Stimulated activated CD8-positive, alpha-beta memory T cell treated with anti-CD3 and anti-CD28 coated beads, Interleukin-7, amount 100 ng/mL, for 1 hour (primary cell): Measurements from ENCODE around the gene DAND5.
"Not testable (repeated sequence)": the region's sequence is repeated elsewhere in the genome, so short reads cannot be mapped to it uniquely, and the experiment has no call there.

ENCODE experiments used
- DNase-seq, 2 donors: peaks; one replicate each; pipeline ENCODE4 v3.0.0-alpha.2; 2020; ENCODE audit warnings: low read depth in 2 of 2

Gene DAND5

DNA sequence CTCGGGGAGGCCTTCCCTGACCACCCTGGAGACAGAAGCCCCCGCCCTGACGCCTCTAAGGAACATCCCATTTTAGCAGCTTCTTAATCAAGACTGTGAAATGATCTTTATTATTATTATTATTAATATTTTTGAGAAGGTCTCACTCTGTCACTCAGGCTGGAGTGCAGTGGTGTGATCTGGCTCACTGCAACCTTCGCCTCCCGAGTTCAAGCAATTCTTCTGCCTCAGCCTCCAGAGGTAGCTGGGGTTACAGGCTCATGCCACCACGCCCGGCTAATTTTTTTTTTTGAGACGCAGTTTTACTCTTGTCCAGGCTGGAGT is 3.6 kb upstream of the DAND5 start:
- no peak for DNase-seq

DNA sequence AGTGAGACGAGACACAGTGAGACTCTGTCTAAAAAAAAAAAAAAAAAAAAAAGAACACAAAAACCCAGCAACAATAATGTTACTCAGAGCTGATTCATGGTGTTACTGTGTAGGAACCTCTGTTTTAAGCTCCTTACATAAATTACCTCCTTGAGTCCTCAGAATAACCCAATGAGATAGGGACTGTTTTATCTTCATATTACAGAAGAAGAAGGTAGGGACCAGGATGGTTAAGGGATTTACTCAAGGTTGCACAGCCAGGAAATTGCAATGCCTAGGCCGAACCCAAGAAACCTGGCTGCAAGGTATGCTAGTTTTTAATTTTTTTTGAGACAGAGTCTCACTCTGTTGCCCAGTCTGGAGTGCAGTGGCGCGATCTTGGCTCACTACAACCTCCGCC is 1.5 kb upstream of the DAND5 start:
- no peak for DNase-seq

DNA sequence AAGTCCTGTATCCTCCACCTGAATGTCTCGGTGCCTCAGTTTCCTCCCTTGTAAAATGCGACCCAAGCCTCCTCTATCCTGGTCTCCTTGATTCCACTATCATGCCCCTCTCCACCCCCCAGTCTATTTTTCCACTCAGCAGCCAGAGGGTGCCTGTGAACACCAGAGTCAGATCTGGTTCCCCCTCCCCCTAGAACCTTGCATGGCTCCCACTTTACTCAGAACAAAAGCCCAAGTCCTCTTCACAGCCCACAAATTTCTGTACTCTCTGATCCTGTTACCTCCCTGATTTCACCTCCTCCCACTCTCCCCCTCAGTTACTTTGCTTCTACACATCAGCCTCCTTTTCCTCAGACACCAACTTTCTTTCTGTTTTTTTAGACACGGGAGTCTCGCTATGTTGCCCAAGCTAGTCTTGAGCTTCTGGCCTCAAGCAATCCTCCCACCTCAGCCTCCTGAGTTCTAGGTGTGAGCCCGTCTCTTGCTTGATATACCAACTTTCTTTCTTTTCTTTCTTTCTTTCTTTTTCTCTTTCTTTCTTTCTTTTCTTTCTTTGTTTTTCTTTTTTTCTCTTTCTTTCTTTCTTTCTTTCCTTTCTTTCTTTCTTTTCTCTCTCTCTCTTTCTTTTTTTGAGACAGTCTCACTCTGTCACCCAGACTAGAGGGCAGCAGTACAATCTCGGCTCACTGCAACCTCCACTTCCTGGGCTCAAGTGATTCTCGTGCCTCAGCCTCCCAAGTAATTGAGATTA is 869 bp downstream of the DAND5 start:
- no peak for DNase-seq

DNA sequence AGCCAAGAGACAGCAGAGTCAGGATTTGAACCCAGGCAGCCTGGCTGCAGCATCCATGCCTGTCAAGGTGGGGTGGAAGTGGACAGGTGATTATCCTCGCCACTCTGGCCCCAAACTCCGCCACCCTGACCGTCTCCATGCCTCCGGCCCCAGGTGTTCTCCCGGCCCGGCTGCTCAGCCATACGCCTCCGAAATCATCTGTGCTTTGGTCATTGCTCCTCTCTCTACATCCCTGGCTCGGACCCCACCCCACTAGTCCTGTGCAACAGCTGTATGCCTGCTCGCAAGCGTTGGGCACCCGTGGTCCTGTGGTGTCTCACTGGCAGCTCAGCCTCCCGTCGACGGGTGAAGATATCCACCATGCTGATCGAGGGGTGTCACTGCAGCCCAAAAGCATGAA is 3.9 kb downstream of the DAND5 start:
- DNase-seq: no peak

DNA sequence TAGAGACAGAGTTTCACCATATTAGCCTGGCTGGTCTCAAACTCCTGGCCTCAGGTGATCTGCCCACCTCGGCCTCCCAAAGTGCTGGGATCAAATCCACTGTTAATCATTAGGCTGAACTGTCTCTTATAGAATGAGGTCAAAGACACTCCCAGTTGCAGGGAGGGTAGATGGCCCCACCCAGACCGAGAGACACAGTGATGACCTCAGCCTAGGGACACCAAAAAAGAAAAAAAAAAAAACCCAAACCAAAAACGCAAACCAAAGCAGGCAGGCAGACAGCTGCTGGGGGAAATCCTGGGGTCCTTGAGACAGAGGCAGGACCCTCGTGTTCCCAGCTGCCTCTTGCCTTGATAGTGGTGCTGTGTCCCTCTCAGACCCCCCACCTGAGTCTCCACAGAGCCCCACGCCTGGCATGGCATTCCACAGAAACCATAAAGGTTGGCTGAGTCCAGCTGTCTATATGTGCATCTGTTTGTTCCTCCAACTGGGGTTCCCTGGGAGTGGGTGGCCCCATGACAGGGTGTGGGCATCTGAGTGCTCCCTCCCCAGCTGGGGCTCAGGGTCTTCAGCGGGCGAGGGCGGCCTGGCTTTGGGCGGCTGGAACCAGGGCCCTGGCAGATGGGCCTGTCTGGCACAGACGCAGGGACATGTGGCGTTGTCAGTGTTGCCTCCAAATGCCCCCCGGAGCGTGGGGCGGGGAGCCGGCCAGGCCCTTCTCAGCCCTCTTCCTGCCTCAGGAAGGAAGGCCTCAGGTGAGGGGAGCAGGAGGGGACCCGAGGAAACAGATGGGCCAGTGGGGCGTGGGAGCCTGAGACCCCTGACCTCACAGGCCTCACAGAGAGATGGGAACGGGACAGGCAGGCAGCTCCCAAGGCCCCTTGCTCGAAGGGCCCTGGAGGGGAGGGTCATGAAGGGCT is 5.2 kb downstream of the DAND5 start:
- DNase-seq: no peak

DNA sequence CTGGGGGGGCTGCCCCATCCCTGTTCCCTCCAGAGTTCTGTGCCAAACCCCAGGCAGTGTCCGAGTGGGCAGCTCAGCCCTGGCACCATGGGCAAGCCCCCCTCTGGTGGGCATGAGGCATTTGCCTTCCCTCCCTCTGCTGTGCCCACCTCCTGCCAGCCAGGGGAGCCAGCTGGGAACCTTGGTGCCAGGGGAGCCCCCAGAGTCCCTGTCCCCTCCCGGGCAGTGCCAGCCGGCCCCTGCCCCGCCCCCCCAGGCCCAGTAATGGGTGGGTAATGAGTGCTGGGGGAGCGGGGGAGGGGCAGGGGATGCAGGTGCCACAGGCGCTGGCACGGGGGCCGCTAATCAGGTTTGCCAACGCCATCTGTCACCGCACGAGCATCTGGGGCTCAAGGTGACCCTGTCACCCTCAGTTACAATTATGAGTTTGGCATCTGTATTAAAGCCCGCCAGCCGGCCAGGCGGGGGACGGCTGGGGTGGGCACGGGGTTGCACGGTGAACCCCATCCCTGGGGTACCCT is 5.9 kb downstream of the DAND5 start:
- DNase-seq: no peak

DNA sequence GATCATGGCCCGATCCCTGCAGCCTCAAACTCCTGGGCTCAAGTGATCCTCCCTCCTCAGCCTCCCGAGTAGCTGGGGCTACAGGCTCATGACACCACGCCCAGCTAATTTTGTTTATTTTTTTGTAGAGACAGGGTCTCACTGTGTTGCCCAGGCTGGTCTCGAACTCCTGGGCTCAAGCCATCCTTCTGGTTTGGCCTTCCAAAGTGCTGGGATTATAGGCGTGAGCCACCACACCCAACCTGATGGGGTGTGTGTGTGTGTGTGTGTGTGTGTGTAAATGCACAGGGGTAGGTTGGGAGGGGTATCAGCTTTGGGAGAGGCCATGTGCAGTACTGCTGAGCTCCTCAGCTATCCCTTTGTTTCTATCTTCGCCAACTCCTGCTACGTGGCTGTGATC is 6.7 kb downstream of the DAND5 start:
- not testable (repeated sequence) for DNase-seq

DNA sequence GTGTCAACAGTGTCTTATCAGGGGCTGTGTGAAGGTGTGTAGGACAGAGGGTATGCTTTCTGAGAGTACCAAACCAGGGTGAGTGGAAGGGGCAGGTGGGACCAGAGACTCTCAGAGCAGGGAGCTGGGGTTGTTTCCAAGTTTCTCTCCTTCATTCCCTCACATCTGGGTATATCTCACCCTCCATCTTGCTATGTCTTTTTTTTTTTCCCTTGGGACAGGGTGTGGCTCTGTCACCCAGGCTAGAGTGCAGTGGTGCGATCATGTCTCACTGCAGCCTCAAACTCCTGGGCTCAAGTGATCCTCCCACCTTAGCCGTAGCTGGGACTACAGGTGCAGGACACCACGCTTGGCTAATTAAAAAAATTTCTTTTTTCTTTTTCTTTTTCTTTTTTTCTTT is 10.6 kb downstream of the DAND5 start:
- no peak for DNase-seq

DNA sequence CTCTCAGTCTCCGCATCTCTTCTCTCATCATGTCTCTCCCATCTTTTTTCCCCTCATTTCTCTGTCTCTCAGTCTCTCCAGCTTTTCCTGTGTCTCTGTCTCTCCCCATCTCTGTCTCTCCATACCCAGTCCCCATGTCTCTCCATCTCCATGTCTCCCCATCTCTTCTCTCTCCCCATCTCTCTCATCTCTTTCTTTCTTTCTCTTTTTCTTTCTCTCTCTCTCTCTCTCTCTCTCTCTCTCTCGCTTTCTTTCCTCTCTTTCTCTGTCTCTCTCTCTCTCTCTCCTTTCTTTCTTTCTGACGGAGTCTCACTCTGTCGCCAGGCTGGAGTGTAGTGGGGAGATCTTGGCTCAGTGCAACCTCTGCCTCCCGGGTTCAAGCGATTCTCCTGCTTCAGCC is 13.3 kb downstream of the DAND5 start:
- no peak for DNase-seq

DNA sequence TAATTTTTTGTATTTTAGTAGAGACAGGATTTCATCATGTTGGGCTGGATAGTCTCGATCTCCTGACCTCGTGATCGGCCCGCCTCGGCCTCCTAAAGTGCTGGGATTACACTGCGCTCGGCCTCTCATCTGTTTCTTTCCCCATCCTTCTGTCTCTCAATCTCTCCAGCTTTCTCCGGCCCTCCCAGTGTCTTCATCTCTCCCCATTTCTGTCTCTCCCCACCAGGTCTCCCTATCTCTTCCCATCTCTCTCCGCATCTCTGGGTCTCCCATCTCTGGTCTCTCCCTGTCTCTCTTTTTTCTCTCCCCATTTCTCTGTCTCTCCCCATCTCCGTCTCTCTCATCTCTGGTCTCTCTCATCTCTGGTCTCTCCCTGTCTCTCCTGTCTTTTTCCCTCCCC is 13.7 kb downstream of the DAND5 start:
- no peak for DNase-seq

DNA sequence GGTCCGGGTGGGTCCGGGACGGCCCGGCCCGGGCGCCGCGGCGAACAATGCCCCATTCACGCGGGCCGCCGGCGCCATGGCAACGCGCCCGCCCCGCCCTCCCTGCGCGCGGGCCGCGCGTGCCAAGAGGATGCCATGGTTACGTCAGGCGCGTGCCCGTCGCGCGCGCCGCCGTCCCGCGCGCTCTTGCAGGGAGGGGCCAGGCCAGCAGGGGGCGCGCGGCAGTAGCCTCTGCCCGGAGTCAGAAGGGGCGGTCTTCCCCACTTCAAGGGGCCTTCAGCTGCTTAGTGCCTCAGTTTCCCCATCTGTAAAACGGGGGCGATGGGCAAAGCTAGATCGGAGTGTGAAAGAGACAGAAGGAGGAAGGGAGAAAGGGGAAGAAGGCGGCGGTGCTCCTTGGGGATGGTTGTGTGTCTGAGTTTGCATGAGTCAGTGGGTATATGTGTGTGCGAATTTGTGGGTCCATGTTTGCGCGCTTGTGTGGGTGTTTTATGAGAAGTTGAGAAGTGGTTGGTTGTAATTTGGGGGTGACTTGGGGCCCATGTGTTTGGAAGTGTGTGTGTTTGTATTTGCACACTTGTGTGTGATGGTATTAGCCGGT is 14.3 kb downstream of the DAND5 start:
- peak; percentile 64 to 71 for DNase-seq

DNA sequence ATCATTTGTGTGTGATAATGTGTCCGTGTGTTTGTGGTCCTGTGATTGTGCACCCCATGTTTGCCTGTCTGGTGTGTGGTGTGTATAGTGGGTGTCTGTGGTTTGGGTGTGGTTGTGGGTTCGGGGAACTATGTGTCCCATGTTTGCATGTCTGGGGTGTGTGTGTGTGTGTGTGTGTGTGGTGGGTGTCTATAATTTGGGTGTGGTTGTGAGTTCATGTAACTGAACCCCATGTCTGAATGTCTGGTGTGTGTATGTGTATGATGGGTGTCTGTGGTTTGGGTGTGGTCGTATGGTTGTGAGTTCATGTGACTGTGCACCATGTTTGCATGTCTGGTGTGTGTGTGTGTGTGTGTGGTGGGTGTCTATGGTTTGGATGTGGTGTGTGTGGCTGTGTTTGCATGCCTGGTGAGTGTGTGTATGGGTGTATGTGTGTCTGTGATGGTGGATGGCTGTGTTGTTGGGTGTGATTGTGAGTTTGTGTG is 14.8 kb downstream of the DAND5 start:
- DNase-seq: no peak

DNA sequence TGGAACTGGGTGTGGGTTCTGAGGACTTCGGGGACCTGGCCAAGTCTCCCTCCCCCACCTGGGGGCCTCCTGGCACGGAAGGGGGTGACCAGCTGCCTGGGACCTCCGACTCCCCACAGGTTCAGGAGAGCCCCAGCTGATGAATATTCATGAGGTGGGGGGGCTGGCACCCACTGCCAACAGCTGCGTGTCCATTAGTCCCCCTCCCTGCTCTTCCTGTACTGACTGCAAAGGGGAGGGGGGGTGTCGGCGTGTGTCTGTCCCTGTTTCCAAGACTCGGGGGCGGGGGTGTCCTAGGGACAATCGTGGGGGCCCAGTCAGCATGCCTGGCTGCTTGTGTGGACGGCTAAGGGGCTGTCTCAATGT is 15.3 kb downstream of the DAND5 start:
- no peak for DNase-seq

DNA sequence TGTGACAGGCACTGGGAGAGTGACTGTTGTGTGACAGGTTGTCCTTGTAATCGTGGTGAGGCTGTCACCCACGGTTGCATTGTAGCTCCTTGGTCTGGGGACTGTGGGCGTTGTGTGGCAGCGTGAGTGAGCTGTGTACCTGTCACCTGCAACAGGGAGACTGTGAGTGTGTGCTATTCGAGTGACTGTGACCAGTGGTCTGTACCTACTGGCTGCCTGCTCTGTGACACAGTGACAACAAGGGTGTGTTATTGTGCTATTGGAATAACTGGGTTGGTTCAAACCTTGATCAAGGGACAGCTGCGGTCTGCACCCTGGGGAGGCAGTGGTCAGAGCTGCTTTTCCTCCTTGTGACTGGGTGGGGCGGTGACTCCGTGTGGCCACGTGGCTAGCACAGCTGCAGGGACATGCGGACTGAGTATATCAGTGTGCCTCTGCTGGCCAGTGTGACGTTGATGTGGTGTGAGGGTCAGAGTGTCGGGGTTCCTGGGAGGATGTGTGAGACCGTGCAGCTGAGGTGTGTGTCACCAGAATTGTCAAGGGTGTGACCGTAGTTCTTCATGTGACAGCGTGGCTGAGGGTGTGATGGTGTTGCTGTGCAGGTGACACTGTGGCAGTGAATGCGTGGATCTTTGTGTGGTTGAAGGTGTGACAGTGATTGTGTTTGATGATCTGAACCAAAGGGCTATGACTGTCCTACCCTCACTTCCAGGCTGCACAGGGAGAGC is 15.8 kb downstream of the DAND5 start:
- peak in 1 of 2 donors; percentile 20 for DNase-seq

DNA sequence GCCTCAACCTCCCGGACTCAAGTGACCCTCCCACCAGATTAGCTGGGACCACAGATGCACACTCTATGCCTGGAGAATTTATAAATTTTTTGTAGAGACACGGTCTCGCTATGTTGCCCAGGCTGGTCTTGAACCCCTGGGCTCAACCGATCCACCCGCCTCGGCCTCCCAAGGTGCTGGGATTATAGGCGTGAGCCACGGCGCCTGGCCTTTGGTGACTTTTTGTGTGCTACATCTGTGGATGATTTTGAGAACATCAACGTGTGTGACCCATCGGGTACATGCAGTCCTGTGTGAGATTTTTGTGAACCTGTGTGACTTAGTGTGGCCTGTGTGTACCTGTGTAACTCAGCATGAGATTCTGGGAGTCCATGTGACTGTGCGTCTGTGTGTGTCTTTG is 17.4 kb downstream of the DAND5 start:
- DNase-seq: no peak

DNA sequence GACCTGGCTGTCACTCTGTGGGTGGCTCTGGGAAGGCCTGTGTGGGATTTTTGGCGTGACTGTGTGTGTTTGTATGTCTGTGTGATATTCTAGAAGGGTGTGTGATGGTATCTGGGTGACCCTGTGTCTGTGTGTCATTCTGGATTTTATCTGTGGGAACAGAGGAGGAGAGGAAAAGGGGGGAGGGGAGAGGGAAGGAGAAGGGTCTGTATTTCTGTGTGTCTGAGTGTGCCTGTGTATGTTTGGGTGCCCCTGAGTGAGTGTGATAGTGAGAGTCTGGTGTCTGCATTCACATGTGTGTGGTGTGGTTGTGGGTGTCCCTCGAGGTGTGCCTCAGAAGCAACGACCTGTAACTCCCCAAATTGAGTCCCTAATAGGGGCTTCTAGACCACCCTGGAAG is 17.8 kb downstream of the DAND5 start:
- no peak for DNase-seq

DNA sequence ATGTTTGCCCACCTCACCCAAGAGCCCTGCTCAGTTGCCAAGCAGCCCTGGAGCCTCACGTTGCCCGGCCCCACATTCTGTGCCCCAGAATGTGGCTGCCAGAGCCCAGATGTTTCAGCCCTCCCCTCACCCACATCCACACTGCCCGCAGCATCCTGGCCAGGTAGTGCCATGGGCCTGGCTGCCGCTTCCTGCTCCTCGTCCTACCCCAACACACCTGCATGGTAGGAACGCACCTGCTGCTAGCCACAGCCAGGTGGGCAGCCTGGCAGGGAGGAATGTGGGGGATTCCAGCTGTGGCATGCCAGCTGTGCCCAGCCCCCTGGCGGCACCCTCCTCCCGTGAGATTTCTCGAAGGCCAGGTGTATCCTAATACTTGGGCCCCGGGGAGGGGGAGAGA is 18.4 kb downstream of the DAND5 start:
- DNase-seq: no peak

DNA sequence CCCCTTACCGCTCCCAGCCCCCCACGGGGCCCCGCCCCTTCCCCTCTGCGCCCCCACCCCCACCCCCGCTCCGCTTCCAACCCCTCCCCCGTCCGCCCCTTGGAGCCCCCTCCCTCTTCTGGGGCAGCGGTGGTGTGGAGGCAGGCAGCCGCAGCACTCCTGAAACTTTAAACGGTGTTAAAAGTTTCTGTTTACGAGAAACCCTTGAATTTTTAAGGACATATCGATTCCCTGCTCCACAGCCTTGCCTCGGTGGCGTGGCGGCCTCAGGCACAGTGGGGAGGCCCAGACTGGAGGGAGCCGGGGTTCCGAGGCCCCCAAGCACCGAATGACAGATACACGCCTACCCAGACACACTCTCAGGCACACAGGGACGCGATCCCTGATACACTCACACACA is 21.1 kb downstream of the DAND5 start:
- DNase-seq: no peak

DNA sequence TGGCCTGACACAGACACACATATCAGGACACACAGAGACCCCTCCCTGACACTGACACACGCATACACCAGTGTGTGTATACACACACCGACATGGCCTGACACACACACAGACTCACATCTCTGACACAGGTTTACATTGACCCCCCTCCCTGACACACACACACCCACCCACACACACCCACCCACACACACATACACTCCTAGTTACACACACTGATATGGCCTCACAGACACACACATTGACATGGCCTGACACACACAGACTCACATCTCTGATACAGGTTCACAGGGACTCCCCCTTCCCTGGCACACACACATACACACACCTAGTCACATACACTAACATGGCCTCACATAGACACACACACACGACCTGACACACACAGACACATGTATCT is 21.5 kb downstream of the DAND5 start:
- DNase-seq: no peak

DNA sequence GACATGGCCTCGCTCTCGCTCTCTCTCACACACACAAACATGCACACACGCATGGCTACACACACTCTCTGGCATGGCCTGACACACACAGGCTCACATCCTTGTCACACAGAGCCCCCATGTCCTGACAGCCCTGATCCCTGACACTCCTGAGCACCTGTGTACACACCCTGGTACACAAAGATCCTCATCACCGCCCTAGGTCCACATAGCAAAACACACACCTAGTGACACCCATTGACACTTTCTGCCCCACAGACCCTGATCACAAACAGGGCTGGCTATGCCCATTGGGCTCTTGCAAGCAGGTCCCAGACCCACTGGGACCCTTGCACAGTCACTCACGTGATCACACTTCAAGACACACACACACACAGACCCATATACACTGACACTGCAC is 21.9 kb downstream of the DAND5 start:
- DNase-seq: no peak

DNA sequence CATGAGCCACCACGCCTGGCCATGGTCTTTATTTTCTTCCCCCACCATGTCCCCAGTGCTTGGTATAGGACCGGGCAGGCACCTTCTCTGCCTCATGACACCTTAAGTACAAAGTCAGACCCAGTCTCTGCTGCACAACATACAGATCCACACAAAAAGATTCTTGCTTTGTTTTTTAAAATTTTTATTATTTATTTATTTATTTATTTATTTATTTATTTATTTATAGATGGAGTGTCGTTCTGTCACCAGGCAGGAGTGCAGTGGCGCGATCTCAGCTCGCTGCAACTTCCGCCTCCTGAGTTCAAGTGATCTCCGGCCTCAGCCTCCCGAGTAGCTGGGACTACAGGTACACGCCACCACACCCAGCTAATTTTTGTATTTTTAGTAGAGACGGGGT is 23.4 kb downstream of the DAND5 start:
- no peak for DNase-seq

DNA sequence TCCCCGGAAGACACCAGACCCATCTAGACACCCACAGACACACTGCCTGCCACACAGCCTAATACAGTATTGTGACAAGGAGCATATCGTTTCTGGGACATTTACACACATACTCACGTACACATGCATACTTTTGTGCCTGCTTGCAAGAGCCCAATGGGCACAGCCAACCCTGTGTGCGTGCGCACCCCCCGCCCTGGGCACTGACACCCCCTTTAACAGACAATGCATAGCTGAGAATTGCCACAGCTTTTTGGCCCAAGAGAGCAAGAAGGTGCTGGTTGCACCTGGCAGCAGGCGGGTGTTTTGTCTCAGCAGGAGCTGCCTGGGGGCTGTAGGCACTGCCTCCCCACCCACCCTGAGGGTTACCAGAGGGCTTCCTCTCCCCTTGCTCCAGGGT is 24.2 kb downstream of the DAND5 start:
- DNase-seq: no peak
